Activated naive CD8-positive, alpha-beta T cell treated with anti-CD3 and anti-CD28 coated beads, Interleukin-2, amount 50 U/mL, for 16 hours (primary cell): Measurements from ENCODE around the gene CCDC27.
"Not testable (repeated sequence)": the region's sequence is repeated elsewhere in the genome, so short reads cannot be mapped to it uniquely, and the experiment has no call there.

Source experiments
- DNase-seq: peaks from one replicate; pipeline ENCODE4 v3.0.0-alpha.2; 2020; ENCODE audit warnings: low read depth, low spot score

Gene CCDC27

DNA sequence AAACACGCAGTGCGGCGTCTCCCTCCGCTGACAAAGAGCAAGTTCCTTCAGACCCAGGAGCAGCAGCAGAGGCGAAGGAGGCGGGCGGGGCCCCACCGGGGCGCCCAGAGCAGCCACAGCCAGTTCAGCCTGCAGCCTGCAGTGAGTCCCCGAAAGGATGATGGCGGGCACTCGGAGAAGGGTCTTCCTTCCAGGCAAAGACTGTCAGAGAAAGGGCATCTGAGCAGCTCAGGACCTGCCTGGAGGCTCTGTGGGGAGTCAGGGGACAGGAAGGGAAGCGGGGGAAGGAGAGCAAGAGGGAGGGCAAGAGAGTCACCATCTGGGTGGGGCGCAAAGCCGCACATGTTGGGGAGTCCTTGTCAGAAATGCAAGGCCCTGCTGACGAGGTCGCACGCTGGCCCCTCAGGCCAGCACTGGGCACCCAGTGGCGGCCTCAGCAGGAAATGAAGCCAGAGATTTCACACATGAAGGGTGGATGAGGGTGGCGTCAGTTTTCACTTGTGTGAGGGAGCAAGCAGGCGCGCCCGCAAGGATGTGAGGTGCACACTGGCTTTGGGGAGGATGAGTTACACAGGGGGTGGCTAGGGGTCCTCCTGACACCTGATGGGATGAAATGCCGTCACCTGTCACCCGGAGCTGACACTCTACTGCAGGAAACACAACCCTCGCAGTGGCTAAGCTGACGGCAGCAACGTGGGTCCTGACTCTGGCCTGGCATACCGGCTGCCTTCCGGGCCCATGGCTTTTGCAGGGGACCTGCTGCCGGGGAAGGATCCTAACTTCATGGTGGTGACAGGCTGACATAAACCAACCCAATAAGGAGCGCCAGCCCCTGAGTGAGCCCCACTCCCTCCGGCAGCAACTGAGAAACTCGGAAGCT, 37.4 kb downstream of the CCDC27 start:
- no peak for DNase-seq

DNA sequence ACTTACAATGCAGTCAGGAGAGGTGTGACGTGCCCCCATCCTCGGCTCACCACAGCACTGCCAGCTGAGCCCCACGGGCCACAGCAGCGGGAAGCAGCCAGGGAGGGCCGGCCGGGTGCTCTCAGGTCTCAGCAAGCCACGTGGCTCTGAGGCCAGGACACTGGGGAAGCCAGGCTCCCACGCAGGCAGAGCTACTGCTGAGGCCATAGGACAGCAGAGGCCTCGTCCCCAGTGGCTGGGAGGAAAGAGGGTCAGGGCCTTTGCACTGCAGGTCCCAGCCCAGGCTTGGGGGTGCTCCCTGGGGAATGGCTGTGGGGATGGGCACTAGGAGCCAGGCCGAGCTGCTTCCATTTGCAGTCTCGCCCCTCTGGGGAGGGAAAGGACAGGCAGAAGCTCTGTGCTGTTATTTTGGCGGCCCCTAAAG, 38.3 kb downstream of the CCDC27 start:
- DNase-seq, result no peak

DNA sequence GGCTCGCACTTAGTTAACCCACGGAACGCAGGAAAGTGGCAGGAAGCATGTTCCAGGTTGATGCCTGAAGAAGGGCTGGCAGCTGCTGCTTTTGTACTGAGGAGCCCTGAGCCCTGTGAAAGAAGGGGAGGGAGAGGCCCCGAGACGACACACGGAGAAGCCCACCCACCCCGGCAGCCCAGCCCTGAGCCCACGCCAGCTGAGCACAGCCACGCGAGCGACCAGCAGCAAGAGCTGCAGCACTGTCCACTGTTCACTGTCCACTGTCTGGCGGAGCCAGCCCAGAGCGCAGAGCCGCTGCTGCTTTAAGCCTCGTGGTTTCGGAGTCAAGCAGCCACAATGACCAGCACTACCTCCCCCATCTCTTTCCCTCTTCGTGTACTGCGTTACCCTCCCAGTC, 38.7 kb downstream of the CCDC27 start:
- no peak for DNase-seq

DNA sequence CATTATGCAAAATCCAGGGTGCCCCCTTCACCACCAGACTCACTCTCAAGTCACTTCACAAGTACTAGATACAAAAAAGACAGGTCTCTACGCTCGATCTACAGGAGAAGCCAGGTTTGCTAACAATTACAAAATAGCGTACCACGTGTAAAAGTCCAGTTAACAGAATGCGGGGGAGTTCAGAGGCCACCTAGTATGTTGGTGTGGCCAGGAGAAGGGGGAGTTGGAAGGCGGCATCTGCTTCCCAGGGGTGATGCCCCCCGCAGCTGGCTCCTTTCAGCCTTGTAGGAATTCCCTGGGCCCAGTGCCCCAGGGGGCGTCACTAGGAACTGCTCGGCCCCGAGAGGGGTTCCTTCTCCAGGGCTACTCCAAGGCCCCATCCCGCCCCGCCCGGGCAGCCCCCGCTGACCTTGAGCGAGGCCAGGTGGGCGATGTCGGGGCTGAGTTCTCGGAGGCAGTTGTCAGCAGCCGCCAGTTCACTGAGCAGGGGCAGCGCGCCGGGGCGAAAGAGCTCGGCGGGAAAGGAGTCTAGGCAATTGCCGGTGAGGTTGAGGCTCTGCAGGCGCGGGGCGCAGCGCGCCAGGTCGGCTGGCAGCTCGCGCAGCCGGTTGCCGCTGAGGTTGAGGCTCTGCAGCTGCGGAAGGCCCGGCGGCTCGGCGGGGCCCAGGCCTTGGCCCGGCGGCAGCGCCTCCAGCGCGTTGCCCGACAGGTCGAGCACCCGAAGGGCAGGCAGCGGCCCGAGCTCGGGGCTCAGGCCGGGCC, 43.4 kb downstream of the CCDC27 start:
- no peak for DNase-seq

DNA sequence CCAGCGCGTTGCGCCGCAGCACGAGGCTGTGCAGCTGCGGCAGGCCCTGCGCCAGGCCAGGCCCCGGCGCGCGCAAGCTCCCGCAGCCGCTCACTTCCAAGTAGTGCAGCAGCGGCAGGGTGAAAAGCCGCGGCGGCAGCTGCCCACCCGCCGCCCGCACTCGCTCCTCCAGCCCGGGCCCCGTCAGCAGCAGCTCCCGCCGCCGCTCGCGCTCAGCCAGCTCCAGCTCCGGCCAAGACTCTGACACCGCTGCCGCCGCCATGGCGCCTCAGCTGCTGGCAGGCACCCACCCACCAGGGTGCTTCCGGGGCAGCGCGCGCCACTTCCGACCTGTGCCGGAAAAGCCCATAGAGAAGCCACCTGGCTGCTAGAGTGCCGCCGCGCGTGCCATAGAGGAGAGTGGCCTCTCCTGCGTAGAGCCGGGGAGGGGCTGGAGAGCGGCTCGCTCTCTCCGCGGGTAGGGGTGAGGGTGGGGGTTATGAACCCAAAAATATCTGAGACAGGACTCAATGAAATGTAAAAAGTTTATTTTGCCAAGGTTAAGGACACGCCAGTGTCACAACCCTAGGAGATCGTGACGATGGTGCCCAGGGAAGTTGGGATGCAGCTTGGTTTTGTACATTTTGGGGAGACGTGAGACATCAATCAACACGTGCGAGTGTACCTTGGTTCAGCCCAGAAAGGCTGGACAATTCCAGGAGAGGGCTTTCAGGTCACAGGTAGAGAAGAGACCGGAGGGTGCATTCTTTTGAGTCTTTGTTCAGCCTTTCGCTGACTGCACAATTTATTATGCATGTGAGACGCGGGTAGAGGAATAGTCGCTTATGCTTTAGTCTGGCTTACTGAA, 44.2 kb downstream of the CCDC27 start, which contains the start of gene LRRC47:
LRRC47 (minus strand) TSS at position 284 of the 847 bp plus-strand sequence; CDS start at position 262, 22 bp downstream.
- DNase-seq, result peak; percentile 90

DNA sequence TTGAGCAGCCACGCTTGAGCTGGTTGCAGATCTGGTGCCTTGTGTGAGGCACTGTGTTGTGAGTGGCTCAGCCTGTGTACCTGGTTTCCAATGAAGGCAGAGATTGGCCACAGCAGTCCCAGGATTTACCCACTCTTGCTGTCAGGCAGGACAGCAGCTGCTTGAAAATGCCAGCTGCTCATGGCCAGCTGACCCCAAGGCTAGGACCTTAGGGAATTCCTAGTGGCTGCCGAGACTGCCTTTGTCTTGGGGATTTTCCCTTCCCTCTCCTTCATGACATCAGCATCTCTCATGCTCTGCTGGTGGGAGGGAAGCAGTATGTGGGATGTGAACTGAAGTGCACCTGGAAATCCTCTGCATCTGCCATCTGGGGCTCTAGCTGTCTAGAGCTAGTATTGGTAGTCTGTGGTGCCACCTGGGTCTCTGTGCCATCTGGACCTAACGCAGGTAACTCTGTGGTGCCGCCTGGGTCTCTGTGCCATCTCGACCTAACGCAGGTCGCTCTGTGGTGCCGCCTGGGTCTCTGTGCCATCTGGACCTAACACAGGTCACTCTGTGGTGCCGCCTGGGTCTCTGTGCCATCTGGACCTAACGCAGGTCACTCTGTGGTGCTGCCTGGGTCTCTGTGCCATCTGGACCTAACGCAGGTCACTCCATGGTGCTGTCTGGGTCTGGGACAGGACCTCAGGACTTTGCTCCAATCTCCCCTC, 47.9 kb downstream of the CCDC27 start:
- no peak for DNase-seq

DNA sequence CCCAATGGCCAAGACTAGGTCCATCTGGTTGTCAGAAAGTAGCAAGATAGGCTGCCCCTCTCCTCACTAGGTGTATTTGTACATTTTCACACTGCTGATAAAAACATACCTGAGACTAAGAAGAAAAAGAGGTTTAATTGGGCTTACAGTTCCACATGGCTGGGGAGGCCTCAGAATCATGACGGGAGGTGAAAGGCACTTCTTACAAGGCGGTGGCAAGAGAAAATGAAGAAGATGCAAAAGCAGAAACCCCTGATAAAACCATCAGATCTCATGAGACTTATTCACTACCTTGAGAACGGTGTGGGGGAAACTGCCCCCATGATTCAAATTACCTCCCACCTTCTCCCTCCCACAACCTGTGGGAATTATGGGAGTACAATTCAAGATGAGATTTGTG, 48.5 kb downstream of the CCDC27 start:
- DNase-seq, result not testable (repeated sequence)

DNA sequence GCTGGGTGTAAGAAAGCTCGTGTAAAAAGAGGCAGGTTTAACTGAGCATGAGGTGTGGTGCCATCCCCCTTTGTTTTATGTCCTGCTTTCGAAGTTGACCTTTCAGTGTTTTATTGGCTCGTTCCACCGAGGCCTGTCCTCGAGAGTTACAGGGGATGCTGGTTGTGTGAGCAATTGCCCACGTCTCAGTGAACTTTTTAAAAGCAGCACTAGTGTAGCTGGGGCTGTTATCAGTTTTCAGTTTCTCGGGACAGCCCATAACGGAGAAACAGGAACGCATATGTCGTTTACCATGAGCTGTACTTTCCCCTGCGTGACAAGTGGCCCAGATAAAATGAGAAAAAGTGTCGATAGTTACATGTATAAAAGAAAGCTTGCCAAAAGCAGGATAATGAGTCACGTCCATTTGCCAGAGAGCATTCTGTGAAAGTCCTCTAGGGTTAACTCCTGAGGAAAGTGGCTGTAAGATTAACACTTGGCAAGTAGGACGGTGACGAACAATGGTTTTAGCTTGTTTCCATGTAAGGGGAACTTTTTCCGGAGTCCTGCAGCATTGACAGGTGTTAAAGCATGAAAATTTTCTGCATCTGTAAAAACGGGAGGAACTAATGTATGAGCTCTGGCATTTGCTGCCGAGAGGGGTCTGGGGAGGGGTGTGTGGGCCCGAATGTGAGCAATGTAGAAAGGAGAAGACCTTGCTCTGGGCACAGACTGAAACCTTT, 51.8 kb downstream of the CCDC27 start:
- no peak for DNase-seq

DNA sequence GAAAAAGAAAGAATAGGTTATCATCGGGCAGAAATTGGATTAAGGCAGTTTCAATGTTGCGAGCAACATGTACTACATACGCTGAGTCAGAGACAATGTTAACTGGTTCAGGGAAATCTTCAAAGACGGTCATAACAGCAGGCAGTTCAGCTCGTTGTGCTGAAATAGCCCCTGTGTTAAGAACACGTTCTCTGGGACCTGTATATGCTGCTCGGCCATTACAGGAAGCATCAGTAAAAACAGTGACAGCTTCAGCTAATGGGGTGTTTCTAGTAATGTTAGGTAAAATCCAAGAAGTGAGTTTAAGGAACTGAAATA, 52.3 kb downstream of the CCDC27 start:
- not testable (repeated sequence) for DNase-seq

DNA sequence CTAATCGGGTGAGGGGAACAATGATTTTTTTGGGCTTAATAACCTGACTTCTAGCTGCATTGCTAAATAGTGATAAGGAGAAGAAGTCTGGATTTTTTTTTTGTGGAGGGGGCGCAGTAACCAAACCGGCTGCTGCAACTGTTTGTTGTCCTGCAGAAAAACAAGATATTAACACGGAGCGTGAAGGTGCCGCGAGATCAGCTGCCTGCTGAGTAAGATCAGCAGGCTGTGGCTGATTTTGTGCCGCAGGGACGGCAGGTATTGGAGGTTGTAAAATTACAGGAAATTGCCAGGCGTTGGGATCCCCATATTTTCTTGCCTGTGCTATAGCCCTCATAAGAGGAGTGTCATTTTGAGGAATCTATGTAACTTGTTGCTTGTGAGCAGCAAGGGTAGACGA, 52.8 kb downstream of the CCDC27 start:
- no peak for DNase-seq

DNA sequence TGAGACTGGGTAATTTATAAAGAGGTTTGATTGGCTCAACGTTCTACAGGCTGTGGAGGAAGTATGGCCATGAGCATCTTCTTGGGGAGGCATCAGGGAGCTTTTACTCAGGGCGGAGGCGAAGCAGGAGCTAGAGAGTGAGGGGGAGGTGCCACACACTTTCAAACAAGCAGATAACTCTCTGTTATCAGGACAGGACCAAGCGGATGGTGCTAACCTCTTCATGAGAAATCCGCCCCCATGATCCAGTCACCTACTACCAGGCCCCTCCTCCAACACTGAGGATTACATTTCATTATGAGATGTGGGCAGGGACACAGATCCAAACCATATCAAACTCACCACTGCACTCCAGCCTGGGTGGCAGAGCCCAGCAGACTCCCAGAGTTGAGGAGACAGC, 55.5 kb downstream of the CCDC27 start:
- DNase-seq, result no peak

DNA sequence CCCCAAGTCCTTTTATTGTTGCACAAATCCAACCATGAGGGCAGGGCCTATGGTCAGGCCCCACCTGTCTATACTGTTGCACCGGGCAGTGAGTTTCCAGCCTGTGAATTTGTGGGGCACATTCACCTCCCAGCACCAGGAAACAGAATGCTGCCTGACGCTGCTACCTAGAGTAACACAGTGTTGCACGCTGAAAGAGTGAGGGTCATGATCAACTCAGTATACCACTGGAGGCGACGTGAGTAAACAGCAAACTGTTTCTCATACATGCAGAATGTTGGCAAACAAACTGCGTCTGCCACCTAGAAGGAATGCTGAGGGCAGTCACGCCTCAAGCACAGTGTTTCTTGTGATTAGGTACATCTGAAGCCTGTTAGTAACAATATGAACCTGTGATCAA, 57.4 kb downstream of the CCDC27 start:
- no peak for DNase-seq

DNA sequence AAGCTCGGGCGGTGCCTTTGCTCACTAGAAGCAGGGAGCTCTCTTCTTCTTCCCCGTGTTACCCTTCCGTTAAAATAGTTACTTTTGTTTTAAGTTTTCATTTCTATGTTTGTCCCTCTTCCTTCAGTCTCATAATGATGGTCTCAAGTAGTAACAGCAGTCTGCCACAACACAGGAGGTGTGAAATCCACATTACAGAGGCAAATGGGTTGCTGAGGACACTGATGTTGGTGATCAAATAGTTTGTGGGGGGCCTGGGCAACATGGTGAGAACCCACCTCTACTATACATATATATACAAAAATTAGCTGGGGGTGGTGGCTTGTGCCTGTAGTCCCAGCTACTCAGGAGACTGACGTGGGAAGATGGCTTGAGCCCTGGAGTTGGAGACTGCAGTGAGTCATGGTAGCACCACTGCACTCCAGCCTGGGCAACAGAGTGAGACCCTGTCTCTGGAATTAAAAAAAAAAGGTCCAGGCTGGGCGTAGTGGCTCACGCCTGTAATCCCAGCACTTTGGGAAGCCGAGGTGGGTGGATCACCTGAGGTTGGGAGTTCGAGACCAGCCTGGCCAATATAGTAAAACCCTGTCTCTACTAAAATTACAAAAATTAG, 58.0 kb downstream of the CCDC27 start:
- not testable (repeated sequence) for DNase-seq

DNA sequence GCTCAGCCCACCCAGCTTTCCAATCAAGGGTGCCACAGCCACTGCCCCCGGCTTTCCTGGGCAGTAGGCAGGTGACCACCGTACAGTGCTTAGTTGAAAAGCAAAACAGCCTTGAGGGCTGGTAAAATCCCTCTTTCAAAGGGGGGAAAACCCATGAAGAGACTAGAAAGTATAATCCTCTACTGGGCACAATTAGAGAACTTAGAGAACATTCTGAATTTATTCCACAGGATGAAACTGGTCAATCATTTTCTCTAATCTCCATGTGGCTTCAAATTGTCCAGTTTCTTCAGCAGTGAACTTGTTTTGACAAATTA, 59.3 kb downstream of the CCDC27 start:
- no peak for DNase-seq

DNA sequence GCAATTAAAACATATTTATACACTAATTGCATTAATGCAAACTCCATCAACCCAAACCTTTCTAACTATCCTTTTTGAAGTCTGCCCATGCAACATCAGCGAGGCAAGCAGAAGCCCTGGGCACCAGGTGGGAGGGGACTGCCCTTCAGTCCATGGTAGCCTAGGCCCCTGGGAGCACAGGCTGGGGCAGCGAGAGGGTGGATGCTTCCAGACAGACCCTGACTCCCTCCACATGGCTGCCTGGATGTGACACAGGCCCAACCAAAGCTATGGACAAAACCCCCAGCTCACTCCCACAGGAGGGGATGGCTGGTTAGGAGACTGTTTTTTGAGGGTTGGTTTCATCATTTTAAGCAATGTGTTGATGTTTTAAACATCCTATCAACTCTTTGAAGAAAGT, 61.8 kb downstream of the CCDC27 start:
- DNase-seq, result no peak

DNA sequence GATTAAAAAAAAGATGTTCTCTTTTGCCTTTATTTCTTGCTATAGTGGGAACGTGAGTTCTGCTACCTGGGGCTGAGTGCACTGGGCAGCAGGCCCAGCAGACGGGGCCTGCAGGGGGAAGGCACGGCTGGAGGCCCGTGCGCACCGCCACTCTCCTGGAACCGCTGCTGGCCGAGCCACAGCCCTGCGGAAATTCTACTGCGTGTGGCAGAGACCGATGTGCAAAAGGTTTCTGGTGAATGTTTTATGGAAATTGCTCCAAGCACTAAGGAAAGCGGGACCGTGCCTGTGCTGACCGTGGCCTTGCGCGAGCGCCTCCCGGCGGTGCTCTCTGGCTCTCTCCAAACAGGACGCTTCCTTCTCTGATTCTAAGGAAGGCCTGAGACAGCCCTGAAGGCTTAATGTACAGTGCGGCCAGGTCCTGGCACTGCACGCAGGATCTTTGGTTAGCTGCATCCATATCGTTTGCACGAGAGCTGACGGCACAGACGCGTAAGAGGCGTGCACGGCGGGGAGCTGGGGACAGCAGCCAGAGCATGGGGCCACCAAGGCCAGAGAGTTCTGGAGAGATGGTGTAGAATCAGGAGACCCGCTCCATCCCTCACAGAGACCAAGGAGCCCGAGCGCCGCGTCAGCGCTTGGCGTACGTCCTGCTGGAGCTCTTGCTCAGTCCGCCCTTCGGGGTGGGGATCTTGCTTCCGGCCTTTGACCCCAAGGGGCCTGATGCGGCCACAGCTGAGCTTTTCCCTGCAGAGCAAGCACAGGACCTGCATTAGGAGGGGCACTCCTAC, 62.7 kb downstream of the CCDC27 start:
- no peak for DNase-seq

DNA sequence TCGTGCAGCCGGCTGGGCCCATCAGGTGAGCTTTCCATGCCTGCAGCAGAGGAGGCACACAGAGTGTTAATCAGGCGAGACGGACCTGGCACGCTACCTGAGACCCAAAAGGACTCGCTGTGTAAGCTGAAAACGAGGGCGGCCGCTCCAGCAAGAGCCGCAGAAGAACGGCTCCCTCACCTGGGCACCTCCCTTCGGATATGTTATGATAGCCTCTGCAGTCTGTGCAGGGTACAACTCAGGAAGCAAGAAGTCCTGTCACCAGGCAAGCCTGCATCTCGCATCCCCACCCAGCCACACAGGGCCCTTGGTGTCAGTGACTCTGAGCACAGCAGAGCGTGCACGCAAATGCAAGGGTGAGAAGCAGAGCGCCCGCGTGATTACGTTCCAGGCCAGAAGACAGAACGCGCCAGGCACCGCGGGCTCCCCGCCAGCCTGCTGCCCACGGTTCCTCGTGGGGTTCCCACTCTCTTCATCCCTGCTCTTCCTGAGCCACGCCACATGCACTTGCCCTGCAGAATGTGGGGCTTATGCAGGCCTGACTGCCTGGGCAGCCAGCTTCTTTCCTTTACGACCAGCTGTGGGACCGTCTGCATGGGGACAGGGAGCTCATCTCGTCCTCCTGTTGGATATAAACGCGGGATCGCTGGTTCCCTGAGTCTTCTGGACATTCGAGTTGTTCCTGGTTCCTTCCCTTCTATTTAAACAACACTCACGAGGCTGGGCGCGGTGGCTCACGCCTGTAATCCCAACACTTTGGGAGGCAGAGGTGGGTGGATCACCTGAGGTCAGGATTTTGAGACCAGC, 64.3 kb downstream of the CCDC27 start:
- DNase-seq, result no peak

DNA sequence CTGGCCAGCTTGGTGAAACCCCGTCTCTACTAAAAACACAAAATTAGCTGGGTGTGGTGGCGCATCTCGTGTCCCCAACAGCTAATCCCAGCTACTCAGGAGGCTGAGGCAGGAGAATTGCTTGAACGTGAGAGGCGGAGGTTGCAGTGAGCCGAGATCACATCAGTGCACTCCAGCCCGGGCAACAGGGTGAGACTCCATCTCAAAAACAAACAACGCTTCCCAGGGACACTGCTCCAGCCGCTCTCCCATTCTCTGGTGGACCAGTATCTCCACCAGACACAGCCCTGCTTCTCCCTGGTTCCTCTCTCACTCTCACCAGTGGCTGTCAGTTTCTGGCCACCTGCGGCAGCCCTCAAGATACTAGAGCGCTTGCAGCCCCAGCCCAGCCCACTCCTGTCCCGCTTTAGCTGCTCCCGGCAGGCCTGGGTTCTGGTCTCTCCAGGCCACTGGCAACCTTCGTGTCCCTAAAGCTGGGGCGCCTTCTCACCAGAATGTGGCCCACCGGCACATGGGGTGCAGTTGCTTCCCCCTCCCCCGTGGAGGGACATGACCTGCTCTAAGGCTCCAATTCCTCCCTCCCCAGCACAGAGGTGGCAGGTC, 65.0 kb downstream of the CCDC27 start:
- no peak for DNase-seq
